PC-9 (cell line): Measurements from ENCODE around the gene ZNF608. TPM values are rescaled to one million over a fixed set of nuclear protein-coding genes. Genes with fewer than 3 reads are reported as not detected.

ENCODE experiments used
- BruUV-seq: library from RNA; stranded (reverse); fragments of 400-500 nt; replicated peaks from 2 replicates; lab custom pipeline; 2021; lab: Mats Ljungman, UMichigan
- CTCF ChIA-PET: fragments of 300-600 bp; sonication (Branson Sonifier 250); formaldehyde crosslinking; loops from one replicate; lab custom pipeline; 2022; ENCODE audit warnings: antibody characterized with exemption; lab: Charles Lee
- POLR2A ChIA-PET: fragments of 300-600 bp; sonication (Branson Sonifier 250); formaldehyde crosslinking; loops from one replicate; lab custom pipeline; 2022; ENCODE audit warnings: antibody characterized with exemption; ENCODE audit not compliant: unreplicated experiment; lab: Charles Lee
- DNase-seq, 2 experiments: peaks; one replicate each; pipeline versions ENCODE4 v3.0.0 to v3.0.0-alpha.2; 2015 to 2022; ENCODE audit warnings: mixed read lengths in 1 of 2
- H2AFZ ChIP-seq: fragments of 200-600 bp; sonication (generic); 2 replicates; pipeline ENCODE4 v1.8.1; 2017; ENCODE audit warnings: antibody characterized with exemption
- H3F3A ChIP-seq: fragments of 200-600 bp; sonication (generic); 2 replicates; pipeline ENCODE4 v1.8.1; 2017; ENCODE audit warnings: antibody characterized with exemption, mild to moderate bottlenecking, low read depth; ENCODE audit not compliant: insufficient read depth
- H3K27ac ChIP-seq: fragments of 200-600 bp; sonication (generic); 2 replicates; pipeline ENCODE4 v1.6.1; 2016; ENCODE audit warnings: mixed run types
- H3K27me3 ChIP-seq: fragments of 200-600 bp; sonication (generic); 2 replicates; pipeline ENCODE4 v1.6.1; 2016; ENCODE audit warnings: low read depth, mixed run types; ENCODE audit not compliant: insufficient read depth
- H3K36me3 ChIP-seq: fragments of 200-600 bp; sonication (generic); 2 replicates; pipeline ENCODE4 v1.6.1; 2016; ENCODE audit warnings: low read depth, mixed run types
- H3K4me1 ChIP-seq: fragments of 200-600 bp; sonication (generic); replicated peaks from 2 replicates; pipeline ENCODE4 v1.6.1; 2016; ENCODE audit warnings: mixed run types; ENCODE audit not compliant: insufficient read depth
- H3K4me2 ChIP-seq: fragments of 200-600 bp; sonication (generic); 2 replicates; pipeline ENCODE4 v1.6.1; 2017; ENCODE audit warnings: mixed run types
- H3K4me3 ChIP-seq: fragments of 200-600 bp; sonication (generic); 2 replicates; pipeline ENCODE4 v1.6.1; 2016; ENCODE audit warnings: mixed run types
- H3K79me2 ChIP-seq: fragments of 200-600 bp; sonication (generic); 2 replicates; pipeline ENCODE4 v1.6.1; 2017; ENCODE audit warnings: low read depth, mixed run types
- H3K9me2 ChIP-seq: fragments of 200-600 bp; sonication (generic); 2 replicates; pipeline ENCODE4 v1.8.1; 2017; ENCODE audit warnings: mild to moderate bottlenecking; ENCODE audit not compliant: insufficient read depth
- H3K9me3 ChIP-seq: fragments of 200-600 bp; sonication (generic); 2 replicates; pipeline ENCODE4 v1.8.1; 2016; ENCODE audit warnings: low read depth; ENCODE audit not compliant: insufficient read depth
- H4K20me1 ChIP-seq: fragments of 200-600 bp; sonication (generic); 2 replicates; pipeline ENCODE4 v1.8.1; 2017; ENCODE audit not compliant: insufficient read depth
- EZH2 ChIP-seq: fragments of 200-600 bp; sonication (generic); IDR thresholded peaks from 2 replicates; pipeline ENCODE4 v1.8.0; 2017; ENCODE audit warnings: antibody characterized with exemption, low read depth
- intact Hi-C: fragments of 100-400 bp; cut with micrococcal nuclease; formaldehyde crosslinking; loops from one replicate; pipeline ENCODE4 v1.10.0; 2022; ENCODE audit not compliant: unreplicated experiment
- total RNA-seq: library from RNA; stranded (reverse); gene quantifications from 2 replicates; pipeline ENCODE4 v1.2.3, GENCODE V29; 2021
- TF ChIP-seq, protein P1 (sequence below): fragments of 200-600 bp; sonication (generic); conservative IDR thresholded peaks from 2 replicates; pipeline ENCODE4 v1.6.1; 2017; ENCODE audit warnings: mixed run types, antibody characterized with exemption, mild to moderate bottlenecking, moderate library complexity

ZNF608 gene
- total RNA-seq, 1 experiment from 2014 or later, result 5.5 TPM

DNA sequence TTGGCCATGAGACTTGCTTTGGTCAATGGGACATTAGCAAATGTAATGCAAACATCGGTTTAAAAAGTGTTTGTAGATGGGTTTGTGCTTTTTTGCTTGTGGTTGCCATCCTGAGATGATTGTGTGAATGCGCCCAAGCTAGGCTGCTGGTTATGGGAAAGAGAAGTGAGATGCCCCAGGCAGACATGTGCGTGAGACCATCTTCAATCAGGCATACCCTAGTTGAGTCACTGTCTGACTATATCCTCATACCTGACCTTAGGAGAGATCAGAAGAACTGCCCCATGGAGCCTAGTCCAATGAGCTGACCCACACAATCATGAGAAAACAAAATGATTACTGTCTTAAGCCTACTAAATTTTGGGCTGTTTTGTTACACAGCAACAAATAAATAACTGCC lies 36.8 kb upstream of the ZNF608 start:
- ChIA-PET POLR2A (no interaction called here), CTCF (no interaction called here)
- intact Hi-C loops, result no loop called here
- TF ChIP-seq, protein P1, sequence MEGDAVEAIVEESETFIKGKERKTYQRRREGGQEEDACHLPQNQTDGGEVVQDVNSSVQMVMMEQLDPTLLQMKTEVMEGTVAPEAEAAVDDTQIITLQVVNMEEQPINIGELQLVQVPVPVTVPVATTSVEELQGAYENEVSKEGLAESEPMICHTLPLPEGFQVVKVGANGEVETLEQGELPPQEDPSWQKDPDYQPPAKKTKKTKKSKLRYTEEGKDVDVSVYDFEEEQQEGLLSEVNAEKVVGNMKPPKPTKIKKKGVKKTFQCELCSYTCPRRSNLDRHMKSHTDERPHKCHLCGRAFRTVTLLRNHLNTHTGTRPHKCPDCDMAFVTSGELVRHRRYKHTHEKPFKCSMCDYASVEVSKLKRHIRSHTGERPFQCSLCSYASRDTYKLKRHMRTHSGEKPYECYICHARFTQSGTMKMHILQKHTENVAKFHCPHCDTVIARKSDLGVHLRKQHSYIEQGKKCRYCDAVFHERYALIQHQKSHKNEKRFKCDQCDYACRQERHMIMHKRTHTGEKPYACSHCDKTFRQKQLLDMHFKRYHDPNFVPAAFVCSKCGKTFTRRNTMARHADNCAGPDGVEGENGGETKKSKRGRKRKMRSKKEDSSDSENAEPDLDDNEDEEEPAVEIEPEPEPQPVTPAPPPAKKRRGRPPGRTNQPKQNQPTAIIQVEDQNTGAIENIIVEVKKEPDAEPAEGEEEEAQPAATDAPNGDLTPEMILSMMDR, result no peak
- no peak for TF ChIP-seq EZH2
- no peaks in the 10 kb centered on the region for H3K9me3 ChIP-seq
- H3K4me1 ChIP-seq, result no peaks in the 10 kb centered on the region
- H2AFZ ChIP-seq, result no peak overlapping the region
- BruUV-seq, result no TSS peak
- H3K9me2 ChIP-seq, result no peaks in the 10 kb centered on the region
- no peaks in the 10 kb centered on the region for H3K79me2 ChIP-seq
- no peaks in the 10 kb centered on the region for H4K20me1 ChIP-seq
- H3F3A ChIP-seq, result no peaks in the 10 kb centered on the region
- no peak for DNase-seq
- no peak overlapping the region for H3K4me3 ChIP-seq
- H3K4me2 ChIP-seq, result no peak overlapping the region
- H3K36me3 ChIP-seq, result no peaks in the 10 kb centered on the region
- no peak overlapping the region for H3K27ac ChIP-seq
- H3K27me3 ChIP-seq, result no peaks in the 10 kb centered on the region

DNA sequence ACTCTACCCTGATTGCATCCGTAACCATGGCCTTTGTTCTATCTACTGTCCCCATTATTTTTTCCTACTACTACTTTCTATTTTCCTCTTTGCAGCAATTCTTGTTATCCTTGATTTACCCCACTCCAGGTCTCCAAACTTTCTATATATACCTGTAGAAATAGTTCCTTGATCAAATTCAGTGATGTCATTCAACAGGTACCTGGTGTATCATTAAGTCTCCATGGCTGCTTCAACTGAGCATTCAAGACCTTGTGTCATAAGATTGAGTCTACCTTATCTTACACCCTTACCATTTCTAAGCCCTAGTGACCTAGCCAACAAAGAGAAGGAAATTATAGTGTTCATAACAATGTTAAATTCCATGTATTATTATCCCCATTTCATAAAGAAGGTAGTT lies 35.8 kb upstream of the ZNF608 start:
- Histone ChIP-seq H4K20me1 (no peaks in the 10 kb centered on the region), H3K27ac (no peak overlapping the region), H3K4me2 (no peak overlapping the region), H3K4me3 (no peak overlapping the region), H3K9me2 (no peaks in the 10 kb centered on the region), H3K27me3 (no peaks in the 10 kb centered on the region), H3K79me2 (no peaks in the 10 kb centered on the region), H3F3A (no peaks in the 10 kb centered on the region), H3K36me3 (no peaks in the 10 kb centered on the region), H2AFZ (no peak overlapping the region), H3K9me3 (no peaks in the 10 kb centered on the region), H3K4me1 (no peaks in the 10 kb centered on the region)
- TF ChIP-seq EZH2, result no peak
- TF ChIP-seq, protein P1, result no peak
- CTCF ChIA-PET, result no interaction called here
- DNase-seq, result no peak
- no TSS peak for BruUV-seq
- intact Hi-C loops, result no loop called here
- POLR2A ChIA-PET, result no interaction called here

DNA sequence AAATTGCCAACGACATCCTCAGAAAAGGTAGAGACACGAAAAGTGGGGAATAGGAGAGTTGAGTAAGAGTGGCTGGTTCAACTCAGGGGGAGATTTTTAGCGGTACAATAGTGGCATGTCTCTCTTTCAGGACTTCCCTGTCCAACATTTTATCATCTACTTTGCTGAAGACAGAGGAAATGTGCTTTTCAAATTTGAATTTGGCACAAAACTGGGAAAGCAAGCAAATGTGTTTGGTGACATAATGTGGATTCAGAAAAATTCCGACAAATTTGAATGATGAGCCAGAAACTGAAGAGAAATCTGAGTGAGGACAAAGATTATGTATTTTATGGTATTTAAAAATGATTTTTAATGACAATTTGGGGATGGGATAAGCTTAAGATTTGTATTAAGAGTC lies 33.6 kb upstream of the ZNF608 start:
- Histone ChIP-seq H3K4me3 (no peak overlapping the region), H3K9me2 (no peaks in the 10 kb centered on the region), H3K27ac (no peak overlapping the region), H3K9me3 (no peaks in the 10 kb centered on the region), H2AFZ (no peak overlapping the region), H4K20me1 (no peaks in the 10 kb centered on the region), H3K27me3 (no peaks in the 10 kb centered on the region), H3F3A (no peaks in the 10 kb centered on the region), H3K79me2 (no peaks in the 10 kb centered on the region), H3K4me2 (no peak overlapping the region), H3K4me1 (no peaks in the 10 kb centered on the region), H3K36me3 (no peaks in the 10 kb centered on the region)
- ChIA-PET CTCF (no interaction called here), POLR2A (no interaction called here)
- no peak for DNase-seq
- no TSS peak for BruUV-seq
- intact Hi-C loops, result no loop called here
- TF ChIP-seq EZH2, result no peak
- TF ChIP-seq, protein P1, result no peak
